Neural cell (in vitro differentiated cells): ENCODE data around the gene LAMA5. TPM values are rescaled to one million over a fixed set of nuclear protein-coding genes. Genes with fewer than 3 reads are reported as not detected.

Experiments
- H2AFZ ChIP-seq: fragments of 200-600, 300-800 bp; sonication (generic), shearing (Covaris generic); 2 replicates; pipeline ENCODE4 v1.6.0; 2014; ENCODE audit warnings: low read depth, mild to moderate bottlenecking, antibody characterized with exemption, low read length, moderate library complexity
- H3F3A ChIP-seq: fragments of 200-600 bp; shearing (Covaris generic); 2 replicates; pipeline ENCODE4 v1.6.1; 2016; ENCODE audit warnings: mild to moderate bottlenecking, moderate library complexity, mixed read lengths, antibody characterized with exemption, low read length; ENCODE audit not compliant: insufficient read depth, poor library complexity, severe bottlenecking
- H3K27ac ChIP-seq: fragments of 200-600, 300-800 bp; sonication (generic), shearing (Covaris generic); 2 replicates; pipeline ENCODE4 v1.5.1; 2014; ENCODE audit warnings: mild to moderate bottlenecking, low read length, moderate library complexity
- H3K27me3 ChIP-seq: fragments of 300-800, 200-600 bp; sonication (generic), shearing (Covaris generic); 2 replicates; pipeline ENCODE4 v1.6.0; 2014; ENCODE audit warnings: mild to moderate bottlenecking, low read depth, low read length, moderate library complexity; ENCODE audit not compliant: insufficient read depth
- H3K36me3 ChIP-seq: fragments of 300-800, 200-600 bp; sonication (generic), shearing (Covaris generic); 2 replicates; pipeline ENCODE4 v1.5.1; 2014; ENCODE audit warnings: mild to moderate bottlenecking, antibody characterized with exemption, low read length, moderate library complexity; ENCODE audit not compliant: insufficient read depth
- H3K4me2 ChIP-seq: fragments of 300-800, 200-600 bp; sonication (generic), shearing (Covaris generic); 2 replicates; pipeline ENCODE4 v1.6.0; 2014; ENCODE audit warnings: mild to moderate bottlenecking, low read length
- H3K4me3 ChIP-seq: fragments of 300-800, 200-600 bp; sonication (generic), shearing (Covaris generic); 2 replicates; pipeline ENCODE4 v1.5.1; 2014; ENCODE audit warnings: mild to moderate bottlenecking, low read length, moderate library complexity
- H3K79me2 ChIP-seq: fragments of 200-600 bp; shearing (Covaris generic); replicated peaks from 2 replicates; pipeline ENCODE4 v1.6.0; 2014; ENCODE audit warnings: mild to moderate bottlenecking, low read length, moderate library complexity; ENCODE audit not compliant: insufficient read depth
- H3K9ac ChIP-seq: fragments of 300-800, 200-600 bp; sonication (generic), shearing (Covaris generic); 2 replicates; pipeline ENCODE4 v1.6.1; 2016; ENCODE audit warnings: mild to moderate bottlenecking, low read length, mixed read lengths
- H3K9me2 ChIP-seq: fragments of 200-600 bp; shearing (Covaris generic); 2 replicates; pipeline ENCODE4 v1.6.1; 2016; ENCODE audit warnings: mild to moderate bottlenecking, low read length, mixed read lengths; ENCODE audit not compliant: insufficient read depth
- H3K9me3 ChIP-seq: fragments of 200-600, 300-800 bp; sonication (generic), shearing (Covaris generic); 2 replicates; pipeline ENCODE4 v1.6.1; 2016; ENCODE audit warnings: mild to moderate bottlenecking, mixed run types, low read length, moderate library complexity, mixed read lengths
- H4K20me1 ChIP-seq: fragments of 200-600 bp; shearing (Covaris generic); 2 replicates; pipeline ENCODE4 v1.6.1; 2016; ENCODE audit warnings: mild to moderate bottlenecking, mixed run types; ENCODE audit not compliant: insufficient read depth
- EP300 ChIP-seq: fragments of 450-650 bp; conservative IDR thresholded peaks from 2 replicates; pipeline ENCODE4 v1.6.1; 2014; ENCODE audit warnings: antibody characterized with exemption, mild to moderate bottlenecking, moderate library complexity; ENCODE audit not compliant: poor library complexity, severe bottlenecking
- EZH2 ChIP-seq: fragments of 200-600, 300-800 bp; shearing (Covaris generic), sonication (generic); IDR thresholded peaks from 2 replicates; pipeline ENCODE4 v1.6.1; 2014; ENCODE audit warnings: antibody characterized with exemption, low read length, borderline replicate concordance, mild to moderate bottlenecking; ENCODE audit not compliant: insufficient read depth, poor library complexity, severe bottlenecking
- POLR2AphosphoS5 ChIP-seq: IDR thresholded peaks from 2 replicates; pipeline ENCODE4 v1.6.1; 2012
- RAD21 ChIP-seq: fragments of 450-650 bp; conservative IDR thresholded peaks from 2 replicates; pipeline ENCODE4 v1.6.1; 2014; ENCODE audit warnings: antibody characterized with exemption, mild to moderate bottlenecking, moderate library complexity
- SMC3 ChIP-seq: fragments of 450-650 bp; conservative IDR thresholded peaks from 2 replicates; pipeline ENCODE4 v1.6.1; 2014; ENCODE audit warnings: antibody characterized with exemption, mild to moderate bottlenecking, moderate library complexity; ENCODE audit not compliant: poor library complexity
- TAF1 ChIP-seq: IDR thresholded peaks from 2 replicates; pipeline ENCODE4 v1.6.1; 2012; ENCODE audit warnings: low read depth
- polyA plus RNA-seq: library from polyadenylated mRNA; depleted of rRNA; stranded (reverse); fragments of >200 nt; gene quantifications from 2 replicates; pipeline ENCODE4 v1.2.3, GENCODE V29; 2014
- TF ChIP-seq, protein P1 (sequence below): IDR thresholded peaks from 2 replicates; pipeline ENCODE4 v1.6.1; 2012; ENCODE audit warnings: borderline replicate concordance
- TF ChIP-seq, protein P2 (sequence below): fragments of 450-650 bp; IDR thresholded peaks from 2 replicates; pipeline ENCODE4 v1.5.1; 2014; ENCODE audit warnings: antibody characterized with exemption, mild to moderate bottlenecking, moderate library complexity; ENCODE audit not compliant: poor library complexity, severe bottlenecking

The LAMA5 gene
- polyA plus RNA-seq, 1 donor from 2014 or later: 27.2 TPM

DNA sequence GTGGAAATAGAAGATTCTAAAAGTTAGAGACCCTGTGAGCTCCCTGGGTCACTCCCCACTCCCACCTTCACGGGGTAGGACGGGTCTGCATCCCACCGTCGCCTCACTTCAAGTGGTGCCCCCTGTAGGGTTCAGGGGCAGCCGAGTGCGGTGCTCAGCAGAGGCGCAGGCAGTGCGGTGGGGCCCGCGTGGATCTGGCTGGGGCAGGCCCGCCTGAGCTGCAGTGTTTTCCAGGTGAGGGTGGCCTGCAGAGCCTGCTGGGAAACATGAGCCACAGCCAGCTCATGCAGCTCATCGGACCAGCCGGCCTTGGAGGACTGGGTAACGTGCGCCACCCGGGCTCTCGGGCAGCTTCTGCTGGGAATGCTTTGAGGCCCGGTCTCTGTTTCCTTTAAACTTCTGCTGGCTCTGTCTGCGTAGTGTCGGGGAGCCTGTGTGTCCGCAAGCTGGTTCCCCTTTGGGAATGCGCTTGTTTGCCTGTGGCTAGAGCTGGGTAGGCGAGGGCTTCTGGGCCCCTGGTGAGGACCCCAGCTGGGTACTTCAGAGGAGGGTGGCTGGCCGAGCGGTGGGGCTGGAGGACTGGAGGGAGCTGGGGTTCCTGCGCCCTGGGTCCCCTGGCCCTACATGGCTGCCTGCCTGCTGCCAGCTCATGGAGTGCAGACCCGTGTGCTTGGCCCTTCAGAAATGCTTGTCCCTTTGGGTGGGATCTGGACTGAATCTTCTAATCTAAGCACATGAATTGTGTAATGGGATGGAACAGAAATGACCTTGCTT is 60.5 kb downstream of the LAMA5 start:
- Histone ChIP-seq H3K9ac (no peak overlapping the region), H3K27ac (no peak overlapping the region), H4K20me1 (peaks cover 9% of the 10 kb centered on the region)

DNA sequence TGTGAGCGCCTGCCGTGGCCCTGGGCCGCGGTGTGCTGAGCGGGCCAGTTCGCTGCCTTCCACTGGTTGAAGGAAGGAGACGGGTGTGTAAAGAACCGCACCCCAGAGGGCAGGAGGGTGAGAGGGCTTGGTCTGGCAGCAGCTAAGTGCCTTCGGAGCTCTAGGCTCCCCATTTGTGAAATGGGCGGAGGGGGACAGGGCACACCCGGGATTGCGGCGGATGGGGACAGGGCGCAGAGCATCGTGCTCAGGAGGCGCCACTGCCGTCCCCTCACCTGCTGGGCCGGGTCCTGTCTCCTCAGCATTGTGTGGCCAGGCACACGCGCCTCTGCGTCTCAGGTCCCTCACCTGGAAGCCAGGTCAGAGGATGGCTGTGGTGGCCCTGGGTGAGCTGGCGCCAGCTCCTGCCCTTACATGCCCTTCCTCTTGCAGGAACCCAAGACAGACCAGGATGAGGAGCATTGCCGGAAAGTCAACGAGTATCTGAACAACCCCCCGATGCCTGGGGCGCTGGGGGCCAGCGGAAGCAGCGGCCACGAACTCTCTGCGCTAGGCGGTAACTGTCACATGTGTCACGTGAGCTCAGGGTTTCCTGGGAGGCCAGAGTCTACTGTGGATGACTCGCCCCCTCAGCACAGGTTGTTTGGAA is 61.2 kb downstream of the LAMA5 start:
- Histone ChIP-seq H3K36me3 (no peaks in the 10 kb centered on the region), H3K9me2 (no peaks in the 10 kb centered on the region), H3K27ac (no peak overlapping the region), H4K20me1 (peaks cover 9% of the 10 kb centered on the region), H3F3A (no peaks in the 10 kb centered on the region), H3K4me3 (no peak overlapping the region), H3K4me2 (no peak overlapping the region), H2AFZ (no peak overlapping the region), H3K27me3 (no peaks in the 10 kb centered on the region), H3K9ac (no peak overlapping the region), H3K79me2 (peaks cover 14% of the 10 kb centered on the region), H3K9me3 (no peaks in the 10 kb centered on the region)
- TF ChIP-seq RAD21 (no peak), TAF1 (no peak), EZH2 (no peak), SMC3 (no peak), POLR2AphosphoS5 (no peak), EP300 (no peak)
- TF ChIP-seq, protein P1, sequence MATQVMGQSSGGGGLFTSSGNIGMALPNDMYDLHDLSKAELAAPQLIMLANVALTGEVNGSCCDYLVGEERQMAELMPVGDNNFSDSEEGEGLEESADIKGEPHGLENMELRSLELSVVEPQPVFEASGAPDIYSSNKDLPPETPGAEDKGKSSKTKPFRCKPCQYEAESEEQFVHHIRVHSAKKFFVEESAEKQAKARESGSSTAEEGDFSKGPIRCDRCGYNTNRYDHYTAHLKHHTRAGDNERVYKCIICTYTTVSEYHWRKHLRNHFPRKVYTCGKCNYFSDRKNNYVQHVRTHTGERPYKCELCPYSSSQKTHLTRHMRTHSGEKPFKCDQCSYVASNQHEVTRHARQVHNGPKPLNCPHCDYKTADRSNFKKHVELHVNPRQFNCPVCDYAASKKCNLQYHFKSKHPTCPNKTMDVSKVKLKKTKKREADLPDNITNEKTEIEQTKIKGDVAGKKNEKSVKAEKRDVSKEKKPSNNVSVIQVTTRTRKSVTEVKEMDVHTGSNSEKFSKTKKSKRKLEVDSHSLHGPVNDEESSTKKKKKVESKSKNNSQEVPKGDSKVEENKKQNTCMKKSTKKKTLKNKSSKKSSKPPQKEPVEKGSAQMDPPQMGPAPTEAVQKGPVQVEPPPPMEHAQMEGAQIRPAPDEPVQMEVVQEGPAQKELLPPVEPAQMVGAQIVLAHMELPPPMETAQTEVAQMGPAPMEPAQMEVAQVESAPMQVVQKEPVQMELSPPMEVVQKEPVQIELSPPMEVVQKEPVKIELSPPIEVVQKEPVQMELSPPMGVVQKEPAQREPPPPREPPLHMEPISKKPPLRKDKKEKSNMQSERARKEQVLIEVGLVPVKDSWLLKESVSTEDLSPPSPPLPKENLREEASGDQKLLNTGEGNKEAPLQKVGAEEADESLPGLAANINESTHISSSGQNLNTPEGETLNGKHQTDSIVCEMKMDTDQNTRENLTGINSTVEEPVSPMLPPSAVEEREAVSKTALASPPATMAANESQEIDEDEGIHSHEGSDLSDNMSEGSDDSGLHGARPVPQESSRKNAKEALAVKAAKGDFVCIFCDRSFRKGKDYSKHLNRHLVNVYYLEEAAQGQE: no peak

More for the DNA sequence above, 60.5 kb downstream of the LAMA5 start:
- Histone ChIP-seq H3K79me2 (peaks cover 14% of the 10 kb centered on the region), H3K9me3 (no peaks in the 10 kb centered on the region), H3K4me2 (no peak overlapping the region), H3K9me2 (no peaks in the 10 kb centered on the region), H3K27me3 (no peaks in the 10 kb centered on the region), H3K36me3 (no peaks in the 10 kb centered on the region), H2AFZ (no peak overlapping the region), H3F3A (no peaks in the 10 kb centered on the region), H3K4me3 (no peak overlapping the region)
- TF ChIP-seq POLR2AphosphoS5: no peak
- no peak for TF ChIP-seq EZH2
- TF ChIP-seq, protein P2, sequence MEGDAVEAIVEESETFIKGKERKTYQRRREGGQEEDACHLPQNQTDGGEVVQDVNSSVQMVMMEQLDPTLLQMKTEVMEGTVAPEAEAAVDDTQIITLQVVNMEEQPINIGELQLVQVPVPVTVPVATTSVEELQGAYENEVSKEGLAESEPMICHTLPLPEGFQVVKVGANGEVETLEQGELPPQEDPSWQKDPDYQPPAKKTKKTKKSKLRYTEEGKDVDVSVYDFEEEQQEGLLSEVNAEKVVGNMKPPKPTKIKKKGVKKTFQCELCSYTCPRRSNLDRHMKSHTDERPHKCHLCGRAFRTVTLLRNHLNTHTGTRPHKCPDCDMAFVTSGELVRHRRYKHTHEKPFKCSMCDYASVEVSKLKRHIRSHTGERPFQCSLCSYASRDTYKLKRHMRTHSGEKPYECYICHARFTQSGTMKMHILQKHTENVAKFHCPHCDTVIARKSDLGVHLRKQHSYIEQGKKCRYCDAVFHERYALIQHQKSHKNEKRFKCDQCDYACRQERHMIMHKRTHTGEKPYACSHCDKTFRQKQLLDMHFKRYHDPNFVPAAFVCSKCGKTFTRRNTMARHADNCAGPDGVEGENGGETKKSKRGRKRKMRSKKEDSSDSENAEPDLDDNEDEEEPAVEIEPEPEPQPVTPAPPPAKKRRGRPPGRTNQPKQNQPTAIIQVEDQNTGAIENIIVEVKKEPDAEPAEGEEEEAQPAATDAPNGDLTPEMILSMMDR: no peak
- TF ChIP-seq RAD21: no peak
